GM23248 (cell line): ENCODE data around the gene EGFL7.

Source experiments
- EZH2 ChIP-seq: fragments of 200-600 bp; sonication (generic); IDR thresholded peaks from 2 replicates; pipeline ENCODE4 v1.6.1; 2018; ENCODE audit warnings: antibody characterized with exemption, mild to moderate bottlenecking; ENCODE audit not compliant: insufficient read depth, poor library complexity, severe bottlenecking
- EZH2phosphoT487 ChIP-seq: fragments of 200-600 bp; sonication (generic); IDR thresholded peaks from 2 replicates; pipeline ENCODE4 v1.6.1; 2018; ENCODE audit warnings: antibody characterized with exemption, moderate library complexity, mild to moderate bottlenecking, low read depth; ENCODE audit not compliant: insufficient read depth

- TF ChIP-seq EZH2 (no peak), EZH2phosphoT487 (no peak)
Observed at GRCh38 chr9:136654820-136655535, 7.7 kb upstream of the EGFL7 start.
